ENCODE measurements around the gene SRPK2. TPM values are rescaled to one million over a fixed set of nuclear protein-coding genes. Genes with fewer than 3 reads are reported as not detected.

Gene SRPK2
- 60.5 and 79.0 TPM in 2 replicates for total RNA-seq

GRCh38 chr7:105388356-105389087, at the start of gene SRPK2:
Gene SRPK2 (minus strand): TSS chr7:105388921.

Small RNA genes lying within 50 kb of the gene (small RNA-seq; reads per million reads assigned to genes)
- gene AC005070.2 (not detected), gene RNU6-1322P (not detected)

Other genes starting within 250 kb of the SRPK2 start
- gene PUS7, start 133.3 kb upstream of the SRPK2 start, total RNA-seq, result 23.7 and 28.2 TPM in 2 replicates
- 21.3 and 28.2 TPM in 2 replicates for gene RINT1, start 143.3 kb upstream of the SRPK2 start, total RNA-seq
- gene EFCAB10, start 192.6 kb upstream of the SRPK2 start, total RNA-seq, result 0.32 TPM in 1 of 2 replicates, not detected in the other